Dedifferentiated amniotic fluid mesenchymal stem cell (primary cell): Measurements from ENCODE around the gene TAS2R40.

Experiments used
- DNase-seq: peaks from one replicate; pipeline ENCODE4 v3.0.0-alpha.2; 2016; ENCODE audit errors: extremely low spot score

The TAS2R40 gene

GRCh38 chr7:143223784-143224183 lies 1.9 kb downstream of the TAS2R40 start:
- DNase-seq, result no peak

GRCh38 chr7:143225047-143225446 lies 3.2 kb downstream of the TAS2R40 start:
- DNase-seq, result no peak

GRCh38 chr7:143227806-143228205 lies 6.0 kb downstream of the TAS2R40 start:
- DNase-seq, result no peak

GRCh38 chr7:143229054-143229790 lies 7.4 kb downstream of the TAS2R40 start:
- no peak for DNase-seq

- DNase-seq, result no peak
These were observed 9.0 kb downstream of the TAS2R40 start for GRCh38 chr7:143230602-143231457.

- DNase-seq, result no peak
These were observed 12.1 kb downstream of the TAS2R40 start for GRCh38 chr7:143233816-143234532.

- DNase-seq, result no peak
These were observed 12.7 kb downstream of the TAS2R40 start for GRCh38 chr7:143234533-143234875.

GRCh38 chr7:143235561-143235960 lies 13.7 kb downstream of the TAS2R40 start:
- DNase-seq, result no peak

GRCh38 chr7:143236408-143236990 lies 14.7 kb downstream of the TAS2R40 start:
- DNase-seq, result no peak

GRCh38 chr7:143237366-143237765 lies 15.5 kb downstream of the TAS2R40 start:
- DNase-seq, result no peak

GRCh38 chr7:143238289-143238980 lies 16.6 kb downstream of the TAS2R40 start:
- DNase-seq, result no peak

- DNase-seq, result peak; percentile 34
These were observed 18.0 kb downstream of the TAS2R40 start for GRCh38 chr7:143239813-143240212.

GRCh38 chr7:143240291-143241168 lies 18.7 kb downstream of the TAS2R40 start:
- DNase-seq, result peak; percentile 92

GRCh38 chr7:143242306-143242705 lies 20.5 kb downstream of the TAS2R40 start:
- DNase-seq, result no peak

- no peak for DNase-seq
These were observed 21.3 kb downstream of the TAS2R40 start for GRCh38 chr7:143243111-143243510.

GRCh38 chr7:143243614-143244013 lies 21.8 kb downstream of the TAS2R40 start:
- no peak for DNase-seq

GRCh38 chr7:143244321-143244720 lies 22.5 kb downstream of the TAS2R40 start:
- no peak for DNase-seq

GRCh38 chr7:143245123-143245522 lies 23.3 kb downstream of the TAS2R40 start:
- no peak for DNase-seq

- no peak for DNase-seq
These were observed 25.5 kb downstream of the TAS2R40 start for GRCh38 chr7:143247372-143247771.

- no peak for DNase-seq
These were observed 27.0 kb downstream of the TAS2R40 start for GRCh38 chr7:143248761-143249354.
